ENCODE results near the gene ABCG1. TPM values are rescaled to one million over a fixed set of nuclear protein-coding genes. Genes with fewer than 3 reads are reported as not detected.
"Not testable (repeated sequence)": the region's sequence is repeated elsewhere in the genome, so short reads cannot be mapped to it uniquely, and the experiment has no call there.

ABCG1 gene
- total RNA-seq, 4 donors from 2014 or later, result 32.0 to 54.0 (median 35.2) TPM

DNA sequence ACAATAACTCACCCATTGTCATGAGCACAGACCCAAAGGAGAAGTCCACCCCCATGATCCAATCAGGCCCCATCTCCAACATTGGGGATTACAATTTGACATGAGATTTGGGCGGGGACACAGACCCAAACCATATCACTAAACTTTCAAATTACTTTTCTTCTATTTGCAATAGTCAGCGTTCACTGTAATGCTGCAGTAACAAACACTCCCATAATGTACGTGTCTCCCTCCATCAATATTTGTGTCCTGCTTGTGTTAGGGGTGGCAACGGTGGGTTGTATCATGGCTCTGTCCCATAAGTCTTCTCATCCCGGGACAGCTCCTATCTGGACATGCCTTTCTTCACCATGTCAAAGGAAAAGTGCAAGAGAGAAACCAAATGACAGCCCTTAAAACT, 70.0 kb downstream of the ABCG1 start:
- Histone ChIP-seq H3K4me3 (no peak overlapping the region), H3K4me1 (no peaks in the 10 kb centered on the region), H3K9me3 (no peaks in the 10 kb centered on the region), H3K36me3 (peaks cover 79% of the 10 kb centered on the region), H3K27ac (no peak overlapping the region), H3K27me3 (no peaks in the 10 kb centered on the region)
- TF ChIP-seq POLR2A (IDR thresholded peaks at IDR 0.05) (no peak), POLR2AphosphoS5 (IDR thresholded peaks at IDR 0.05) (no peak), EP300 (IDR thresholded peaks at IDR 0.05) (no peak)
- TF ChIP-seq, protein P1, sequence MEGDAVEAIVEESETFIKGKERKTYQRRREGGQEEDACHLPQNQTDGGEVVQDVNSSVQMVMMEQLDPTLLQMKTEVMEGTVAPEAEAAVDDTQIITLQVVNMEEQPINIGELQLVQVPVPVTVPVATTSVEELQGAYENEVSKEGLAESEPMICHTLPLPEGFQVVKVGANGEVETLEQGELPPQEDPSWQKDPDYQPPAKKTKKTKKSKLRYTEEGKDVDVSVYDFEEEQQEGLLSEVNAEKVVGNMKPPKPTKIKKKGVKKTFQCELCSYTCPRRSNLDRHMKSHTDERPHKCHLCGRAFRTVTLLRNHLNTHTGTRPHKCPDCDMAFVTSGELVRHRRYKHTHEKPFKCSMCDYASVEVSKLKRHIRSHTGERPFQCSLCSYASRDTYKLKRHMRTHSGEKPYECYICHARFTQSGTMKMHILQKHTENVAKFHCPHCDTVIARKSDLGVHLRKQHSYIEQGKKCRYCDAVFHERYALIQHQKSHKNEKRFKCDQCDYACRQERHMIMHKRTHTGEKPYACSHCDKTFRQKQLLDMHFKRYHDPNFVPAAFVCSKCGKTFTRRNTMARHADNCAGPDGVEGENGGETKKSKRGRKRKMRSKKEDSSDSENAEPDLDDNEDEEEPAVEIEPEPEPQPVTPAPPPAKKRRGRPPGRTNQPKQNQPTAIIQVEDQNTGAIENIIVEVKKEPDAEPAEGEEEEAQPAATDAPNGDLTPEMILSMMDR (IDR thresholded peaks at IDR 0.05), result no peak
- 95% methylated on average over 5 of the region's 5 CpGs for WGBS
- DNase-seq (ENCODE audit: low spot score in 2 of 2), result no peak

DNA sequence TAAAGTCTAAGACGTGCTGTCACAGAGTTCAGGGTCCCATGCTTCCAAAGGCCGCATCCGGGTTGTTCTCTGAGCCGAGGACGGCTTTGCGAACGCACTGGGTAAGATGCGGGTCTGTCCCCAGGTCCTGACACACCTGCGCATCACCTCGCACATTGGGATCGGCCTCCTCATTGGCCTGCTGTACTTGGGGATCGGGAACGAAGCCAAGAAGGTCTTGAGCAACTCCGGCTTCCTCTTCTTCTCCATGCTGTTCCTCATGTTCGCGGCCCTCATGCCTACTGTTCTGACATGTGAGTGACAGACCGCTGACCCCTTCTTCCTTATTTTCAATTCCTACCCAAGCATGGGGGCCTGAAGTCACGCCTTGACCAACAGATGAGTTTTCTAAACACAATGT, 71.0 kb downstream of the ABCG1 start:
- Histone ChIP-seq H3K4me1 (no peaks in the 10 kb centered on the region), H3K4me3 (no peak overlapping the region), H3K27me3 (no peaks in the 10 kb centered on the region), H3K36me3 (peaks cover 80% of the 10 kb centered on the region), H3K27ac (no peak overlapping the region), H3K9me3 (no peaks in the 10 kb centered on the region)
- 90% methylated on average over 18 of the region's 18 CpGs for WGBS
- DNase-seq (ENCODE audit: low spot score in 2 of 2), result no peak
- TF ChIP-seq, protein P1 (IDR thresholded peaks at IDR 0.05), result no peak
- TF ChIP-seq EP300 (IDR thresholded peaks at IDR 0.05) (no peak), POLR2A (IDR thresholded peaks at IDR 0.05) (no peak), POLR2AphosphoS5 (IDR thresholded peaks at IDR 0.05) (no peak)

DNA sequence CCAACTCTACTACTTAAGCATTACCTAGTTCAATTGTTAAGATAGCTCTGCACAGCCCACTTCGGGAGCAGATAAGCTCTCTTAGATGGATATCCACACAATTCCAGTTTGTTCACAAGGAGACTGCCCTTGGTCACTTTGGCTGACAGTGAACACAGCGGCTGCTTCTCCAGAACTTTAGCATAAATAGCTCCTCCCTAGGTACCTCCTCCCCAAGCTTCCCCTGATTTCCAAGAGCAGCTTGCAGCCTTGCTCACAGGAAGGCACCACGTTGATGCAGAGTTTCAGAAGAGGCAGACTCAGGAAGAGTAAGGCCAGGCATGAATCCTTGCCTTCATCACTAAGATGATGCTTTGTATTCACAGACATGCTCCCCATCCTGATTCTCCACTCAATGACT, 71.6 kb downstream of the ABCG1 start:
- Histone ChIP-seq H3K9me3 (no peaks in the 10 kb centered on the region), H3K4me3 (no peak overlapping the region), H3K4me1 (no peaks in the 10 kb centered on the region), H3K36me3 (peaks cover 80% of the 10 kb centered on the region), H3K27me3 (no peaks in the 10 kb centered on the region), H3K27ac (no peak overlapping the region)
- DNase-seq (ENCODE audit: low spot score in 2 of 2), result no peak
- TF ChIP-seq EP300 (IDR thresholded peaks at IDR 0.05) (no peak), POLR2AphosphoS5 (IDR thresholded peaks at IDR 0.05) (no peak), POLR2A (IDR thresholded peaks at IDR 0.05) (no peak)
- TF ChIP-seq, protein P1 (IDR thresholded peaks at IDR 0.05), result no peak
- WGBS, result 71% methylated on average over 3 of the region's 3 CpGs

DNA sequence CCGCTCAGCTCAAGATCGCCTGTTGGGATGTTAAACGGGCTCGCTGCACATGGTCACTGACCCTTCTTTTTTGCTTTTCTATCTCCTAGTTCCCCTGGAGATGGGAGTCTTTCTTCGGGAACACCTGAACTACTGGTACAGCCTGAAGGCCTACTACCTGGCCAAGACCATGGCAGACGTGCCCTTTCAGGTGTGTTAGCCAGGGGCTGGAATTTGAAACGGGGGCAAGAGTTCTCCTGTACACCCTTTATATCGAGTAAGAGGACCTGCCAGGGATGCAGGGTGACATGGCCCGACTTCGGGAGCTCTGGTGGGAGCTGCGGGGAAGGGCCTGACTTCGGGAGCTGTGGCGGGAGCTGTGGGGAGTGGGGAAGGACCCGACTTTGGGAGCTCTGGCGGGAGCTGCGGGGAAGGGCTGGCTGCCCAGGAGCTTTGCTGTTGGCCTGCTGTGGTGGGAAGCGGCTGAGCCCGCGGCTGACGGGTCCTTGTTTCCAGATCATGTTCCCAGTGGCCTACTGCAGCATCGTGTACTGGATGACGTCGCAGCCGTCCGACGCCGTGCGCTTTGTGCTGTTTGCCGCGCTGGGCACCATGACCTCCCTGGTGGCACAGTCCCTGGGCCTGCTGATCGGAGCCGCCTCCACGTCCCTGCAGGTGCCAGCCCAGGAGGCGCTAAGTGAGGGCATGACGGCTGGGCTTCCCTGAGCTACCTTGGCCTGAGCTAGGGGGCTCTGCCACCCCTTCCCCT, 72.2 kb downstream of the ABCG1 start:
- H3K9me3 ChIP-seq, result no peaks in the 10 kb centered on the region
- no peaks in the 10 kb centered on the region for H3K4me1 ChIP-seq
- H3K27ac ChIP-seq, result no peak overlapping the region
- H3K4me3 ChIP-seq, result no peak overlapping the region
- WGBS, result 87% methylated on average over 16 of the region's 35 CpGs
- DNase-seq (ENCODE audit: low spot score in 2 of 2), result no peak
- no peaks in the 10 kb centered on the region for H3K27me3 ChIP-seq
- TF ChIP-seq POLR2AphosphoS5 (IDR thresholded peaks at IDR 0.05), result no peak
- no peak for TF ChIP-seq POLR2A (IDR thresholded peaks at IDR 0.05)
- TF ChIP-seq EP300 (IDR thresholded peaks at IDR 0.05), result no peak
- TF ChIP-seq, protein P1 (IDR thresholded peaks at IDR 0.05), result no peak
- peaks cover 77% of the 10 kb centered on the region for H3K36me3 ChIP-seq

DNA sequence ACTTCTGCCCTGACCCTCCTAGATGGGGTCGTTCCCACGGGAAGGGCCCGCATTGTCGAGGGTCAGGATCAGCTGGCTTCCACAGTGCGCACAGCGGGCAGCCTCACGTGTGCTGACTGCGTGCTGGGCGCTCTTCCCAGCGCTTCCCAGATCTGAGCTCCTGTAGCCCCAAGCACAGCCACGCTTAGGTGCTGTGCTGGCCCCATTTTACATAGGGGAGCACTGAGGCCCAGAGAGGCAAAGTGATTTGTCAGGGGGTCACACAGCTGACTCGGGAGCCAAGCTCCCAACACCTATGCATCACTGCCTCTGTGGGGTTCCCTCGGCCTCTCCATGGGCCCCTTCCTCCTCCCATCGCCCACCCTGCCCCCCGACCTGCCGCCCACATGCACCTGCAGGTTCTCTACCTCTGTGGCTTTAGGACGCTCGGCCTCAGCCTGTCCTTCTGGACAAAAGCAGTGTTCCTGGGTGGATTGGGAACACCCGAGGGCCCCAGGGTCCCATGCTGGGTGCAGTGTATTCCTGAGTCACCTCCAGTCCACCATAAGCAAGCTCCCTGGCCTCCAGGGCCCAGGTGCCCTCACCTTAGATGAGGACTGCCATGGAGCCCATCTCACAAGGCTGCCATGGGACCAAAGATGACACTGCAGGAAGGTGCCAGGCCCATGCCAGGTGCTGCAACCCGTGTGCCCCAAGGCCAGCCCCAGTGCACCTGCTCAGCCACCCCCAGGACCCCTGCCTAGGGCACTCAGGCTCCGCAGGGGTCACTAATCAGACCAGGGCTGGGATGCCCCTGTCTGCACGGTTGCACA, 73.0 kb downstream of the ABCG1 start:
- Histone ChIP-seq H3K9me3 (no peaks in the 10 kb centered on the region), H3K4me1 (no peaks in the 10 kb centered on the region), H3K4me3 (no peak overlapping the region), H3K27me3 (no peaks in the 10 kb centered on the region), H3K27ac (no peak overlapping the region), H3K36me3 (peaks cover 75% of the 10 kb centered on the region)
- DNase-seq (ENCODE audit: low spot score in 2 of 2), result no peak
- TF ChIP-seq EP300 (IDR thresholded peaks at IDR 0.05), result no peak
- TF ChIP-seq POLR2AphosphoS5 (IDR thresholded peaks at IDR 0.05), result no peak
- 88% methylated on average over 17 of the region's 22 CpGs for WGBS

DNA sequence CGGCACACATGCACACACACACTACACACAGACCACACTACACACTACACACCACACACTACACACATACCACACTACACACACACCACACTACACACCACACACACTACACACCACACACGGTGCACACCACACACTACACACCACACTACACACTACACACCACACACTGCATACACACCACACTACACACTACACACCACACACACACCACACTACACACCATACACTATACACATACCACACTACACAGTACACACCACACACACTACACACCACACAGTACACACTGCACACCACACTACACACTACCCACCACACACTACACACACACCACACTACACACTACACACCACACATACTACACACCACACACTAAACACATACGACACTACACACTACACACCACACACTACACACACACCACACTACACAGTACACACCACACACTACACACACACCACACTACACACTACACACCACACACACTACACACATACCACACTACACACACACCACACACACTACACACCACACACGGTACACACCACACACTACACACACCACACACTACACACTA, 73.7 kb downstream of the ABCG1 start:
- WGBS, result 96% methylated on average over 4 of the region's 4 CpGs
- not testable (repeated sequence) for H3K4me3 ChIP-seq; H3K9me3 ChIP-seq; DNase-seq (ENCODE audit: low spot score in 2 of 2); H3K4me1 ChIP-seq; H3K27ac ChIP-seq; H3K27me3 ChIP-seq
- H3K36me3 ChIP-seq, result peaks cover 72% of the 10 kb centered on the region

All from suprapubic skin (tissue), 4 donors.